Activated naive CD8-positive, alpha-beta T cell treated with anti-CD3 and anti-CD28 coated beads, Interleukin-2, amount 50 U/mL, for 24 hours (primary cell): ENCODE results near the gene PLLP.

Experiments used
- ATAC-seq: fragments of 150-1000 bp; cut with Tn5 transposase; one replicate; pipeline ENCODE4 v1.10.0; 2021
- DNase-seq: peaks from one replicate; pipeline ENCODE4 v3.0.0; 2021
- H3K27ac Mint-ChIP-seq: one replicate; pipeline ENCODE4 v1.8.0; 2021; ENCODE audit warnings: mild to moderate bottlenecking, mixed read lengths
- H3K27me3 Mint-ChIP-seq: one replicate; pipeline ENCODE4 v1.8.0; 2021; ENCODE audit warnings: mixed read lengths
- H3K36me3 Mint-ChIP-seq: one replicate; pipeline ENCODE4 v1.8.0; 2021; ENCODE audit warnings: low read depth, mixed read lengths
- H3K4me1 Mint-ChIP-seq: one replicate; pipeline ENCODE4 v1.8.0; 2021; ENCODE audit warnings: mixed read lengths
- H3K4me3 Mint-ChIP-seq: one replicate; pipeline ENCODE4 v1.8.0; 2021; ENCODE audit warnings: mild to moderate bottlenecking, moderate library complexity, mixed read lengths
- H3K9me3 Mint-ChIP-seq: one replicate; pipeline ENCODE4 v1.8.0; 2021; ENCODE audit warnings: mixed read lengths

The PLLP gene

DNA sequence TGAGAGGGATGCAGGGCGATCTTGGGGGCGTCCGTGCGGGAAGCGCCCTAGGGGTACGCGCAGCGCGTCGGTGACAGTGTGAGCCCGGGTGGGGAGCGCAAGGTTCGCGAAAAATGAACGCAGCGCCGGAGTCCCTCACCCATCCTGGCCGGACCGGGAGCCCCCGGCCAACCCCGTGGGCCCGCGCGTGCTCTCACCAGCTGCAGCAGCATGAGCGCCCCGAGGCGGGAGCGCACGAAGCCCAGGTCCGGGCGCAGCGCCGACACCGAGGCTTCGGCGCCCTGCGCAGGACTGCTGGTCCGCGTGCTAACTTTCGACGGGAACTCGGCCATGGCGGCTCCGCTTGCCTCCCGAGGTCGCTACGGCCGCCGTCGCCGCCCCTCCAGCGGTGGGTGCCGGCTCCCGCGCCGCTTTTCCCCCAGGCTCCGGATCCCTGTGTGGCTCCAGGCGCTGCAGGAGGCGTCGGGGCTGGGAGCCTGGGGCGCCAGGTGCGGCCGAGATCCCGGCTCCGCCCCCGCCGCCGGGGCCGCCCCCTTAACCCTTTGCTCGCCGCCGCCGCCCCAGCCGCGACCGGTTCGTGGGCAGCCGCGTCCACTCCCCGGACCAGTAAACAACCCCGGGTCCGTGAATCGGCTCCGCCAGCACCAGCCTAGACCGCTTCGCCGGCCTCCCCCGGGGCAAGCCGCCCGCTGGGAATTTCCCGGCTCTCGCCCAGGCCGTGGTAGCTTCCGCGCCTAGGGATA, at the start of gene PLLP:
TSS of gene PLLP (minus strand) at position 464 of the 743 bp plus-strand sequence. CDS start at position 332, 132 bp downstream.
- peak within 1 kb of the TSS; percentile 65 for H3K4me3 Mint-ChIP-seq
- DNase-seq (peak; percentile 53), ATAC-seq (peak; percentile 41)
- peaks cover 23% of the 10 kb centered on the region for H3K27me3 Mint-ChIP-seq
- no peaks in the 10 kb centered on the region for H3K9me3 Mint-ChIP-seq
- no peak within 1 kb of the TSS for H3K27ac Mint-ChIP-seq
- H3K36me3 Mint-ChIP-seq = no peaks in the 10 kb centered on the region
- H3K4me1 Mint-ChIP-seq = peaks cover 6% of the 10 kb centered on the region

DNA sequence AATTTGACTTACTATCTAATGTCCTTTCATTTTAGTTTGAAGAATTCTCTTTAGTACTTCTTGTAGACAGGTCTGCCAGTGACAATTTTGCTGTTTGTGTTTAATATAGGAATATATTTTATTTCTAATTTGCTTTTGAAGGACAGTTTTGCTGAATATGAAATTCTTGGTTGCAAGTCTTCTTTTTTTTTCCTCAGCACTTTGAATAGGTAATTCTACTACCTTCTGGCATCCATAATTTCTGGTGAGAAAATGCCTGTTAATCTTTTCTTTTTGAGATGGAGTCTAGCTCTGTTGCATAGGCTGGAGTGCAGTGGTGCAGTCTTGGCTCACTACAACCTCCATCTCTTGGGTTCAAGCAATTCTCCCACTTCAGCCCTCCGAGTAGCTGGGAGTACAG, 48.9 kb upstream of the PLLP start:
- H3K27ac Mint-ChIP-seq = no peak overlapping the region
- no peaks in the 10 kb centered on the region for H3K36me3 Mint-ChIP-seq
- peaks cover 4% of the 10 kb centered on the region for H3K4me1 Mint-ChIP-seq
- DNase-seq (no peak), ATAC-seq (no peak)
- peaks cover 6% of the 10 kb centered on the region for H3K9me3 Mint-ChIP-seq
- H3K4me3 Mint-ChIP-seq = no peak overlapping the region
- H3K27me3 Mint-ChIP-seq = peaks cover 25% of the 10 kb centered on the region

DNA sequence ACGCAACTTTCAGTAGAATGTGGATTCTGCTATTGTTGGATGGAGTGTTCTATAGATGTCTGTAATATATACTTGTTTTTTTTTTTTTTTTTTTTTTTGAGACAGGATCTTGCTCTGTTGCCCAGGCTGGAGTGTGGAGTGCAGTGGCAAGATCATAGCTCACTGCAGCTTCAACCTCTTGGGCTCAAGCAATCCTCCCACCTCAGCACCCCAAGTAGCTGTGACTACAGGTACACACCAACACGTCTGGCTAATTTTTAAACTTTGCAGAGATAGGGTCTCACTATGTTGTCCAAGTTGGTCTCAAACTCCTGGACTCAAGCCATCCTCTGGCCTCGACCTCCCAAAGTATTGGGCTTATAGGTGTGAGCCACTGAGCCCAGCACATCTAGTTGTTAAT, 46.9 kb upstream of the PLLP start:
- Mint-ChIP-seq H3K36me3 (no peaks in the 10 kb centered on the region), H3K4me3 (no peak overlapping the region), H3K9me3 (peaks cover 9% of the 10 kb centered on the region), H3K27ac (no peak overlapping the region), H3K27me3 (peaks cover 22% of the 10 kb centered on the region), H3K4me1 (peaks cover 3% of the 10 kb centered on the region)
- ATAC-seq (no peak), DNase-seq (no peak)

GRCh38 chr16:57329718-57330327, 45.4 kb upstream of the PLLP start:
- H3K4me3 Mint-ChIP-seq = no peak overlapping the region
- no peaks in the 10 kb centered on the region for H3K36me3 Mint-ChIP-seq
- peaks cover 14% of the 10 kb centered on the region for H3K27me3 Mint-ChIP-seq
- H3K4me1 Mint-ChIP-seq = peaks cover 3% of the 10 kb centered on the region
- H3K27ac Mint-ChIP-seq = no peak overlapping the region
- ATAC-seq = no peak
- peaks cover 13% of the 10 kb centered on the region for H3K9me3 Mint-ChIP-seq
- DNase-seq = no peak

- H3K27ac Mint-ChIP-seq = no peak overlapping the region
- no peak for ATAC-seq
- no peak for DNase-seq
- peaks cover 3% of the 10 kb centered on the region for H3K4me1 Mint-ChIP-seq
- H3K4me3 Mint-ChIP-seq = no peak overlapping the region
- H3K9me3 Mint-ChIP-seq = peaks cover 8% of the 10 kb centered on the region
- H3K36me3 Mint-ChIP-seq = no peaks in the 10 kb centered on the region
- H3K27me3 Mint-ChIP-seq = no peaks in the 10 kb centered on the region
Observed at GRCh38 chr16:57325458-57325857, 41.0 kb upstream of the PLLP start.

- ATAC-seq = peak; percentile 28
Observed at GRCh38 chr16:57324749-57325148, 40.3 kb upstream of the PLLP start.

DNA sequence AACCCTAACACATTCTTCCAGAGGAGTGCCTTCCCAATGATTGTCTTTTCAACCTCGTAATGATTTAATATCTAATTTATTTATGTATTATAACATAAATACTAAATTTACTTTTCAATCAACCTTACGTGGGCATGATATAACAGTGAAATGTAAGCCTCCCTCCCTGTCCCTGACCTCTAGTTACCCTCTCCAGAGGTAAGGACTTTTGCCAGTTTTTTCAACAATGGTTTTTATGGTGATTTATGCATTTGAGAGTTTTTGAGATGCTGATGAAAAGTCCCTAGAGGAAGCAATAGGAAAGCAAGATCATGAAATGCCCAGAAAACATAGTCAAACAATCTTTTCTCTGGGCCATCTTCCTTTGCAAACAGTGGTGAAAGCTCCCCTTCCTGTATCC, 35.2 kb upstream of the PLLP start:
- no peaks in the 10 kb centered on the region for H3K27me3 Mint-ChIP-seq
- H3K4me3 Mint-ChIP-seq = no peak overlapping the region

More at GRCh38 chr16:57324749-57325148, 40.3 kb upstream of the PLLP start:
- no peak for DNase-seq
- peaks cover under 1% of the 10 kb centered on the region for H3K4me1 Mint-ChIP-seq
- H3K36me3 Mint-ChIP-seq = no peaks in the 10 kb centered on the region
- no peaks in the 10 kb centered on the region for H3K27me3 Mint-ChIP-seq
- H3K4me3 Mint-ChIP-seq = no peak overlapping the region
- no peak overlapping the region for H3K27ac Mint-ChIP-seq
- peaks cover 8% of the 10 kb centered on the region for H3K9me3 Mint-ChIP-seq

GRCh38 chr16:57318240-57318970, 33.9 kb upstream of the PLLP start:
- DNase-seq (no peak), ATAC-seq (no peak)
- H3K9me3 Mint-ChIP-seq = no peaks in the 10 kb centered on the region
- no peak overlapping the region for H3K27ac Mint-ChIP-seq
- no peaks in the 10 kb centered on the region for H3K27me3 Mint-ChIP-seq
- no peak overlapping the region for H3K4me3 Mint-ChIP-seq
- peaks cover 24% of the 10 kb centered on the region for H3K4me1 Mint-ChIP-seq
- H3K36me3 Mint-ChIP-seq = no peaks in the 10 kb centered on the region

More for the DNA sequence above, 35.2 kb upstream of the PLLP start:
- ATAC-seq = no peak
- Mint-ChIP-seq H3K27ac (no peak overlapping the region), H3K36me3 (no peaks in the 10 kb centered on the region), H3K9me3 (no peaks in the 10 kb centered on the region), H3K4me1 (peaks cover 11% of the 10 kb centered on the region)
- no peak for DNase-seq

- H3K27ac Mint-ChIP-seq = no peak overlapping the region
- H3K9me3 Mint-ChIP-seq = no peaks in the 10 kb centered on the region
- H3K4me3 Mint-ChIP-seq = no peak overlapping the region
- H3K4me1 Mint-ChIP-seq = peaks cover 27% of the 10 kb centered on the region
- DNase-seq (no peak), ATAC-seq (no peak)
- no peaks in the 10 kb centered on the region for H3K36me3 Mint-ChIP-seq
- no peaks in the 10 kb centered on the region for H3K27me3 Mint-ChIP-seq
Observed at GRCh38 chr16:57316390-57317017, 32.0 kb upstream of the PLLP start.

DNA sequence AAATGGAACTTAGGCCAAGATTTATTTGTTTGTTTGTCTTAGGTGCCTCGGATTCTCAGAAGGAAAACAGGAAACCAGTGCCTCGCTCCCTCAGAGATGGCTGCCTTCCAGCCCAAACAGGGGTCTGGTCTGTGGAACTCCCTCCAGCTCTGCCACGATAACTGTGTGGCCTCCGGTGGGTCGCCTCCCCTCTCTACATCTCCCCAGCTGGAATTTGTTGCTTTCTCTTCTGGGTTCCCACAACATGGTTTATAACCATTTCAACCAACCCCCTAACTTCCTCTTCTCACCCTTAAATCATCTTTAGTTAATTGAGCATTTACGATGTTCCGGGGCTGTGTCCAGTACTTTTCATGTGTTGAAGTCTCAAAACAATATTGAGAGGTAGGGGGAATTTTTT, 30.9 kb upstream of the PLLP start:
- H3K27ac Mint-ChIP-seq = no peak overlapping the region
- no peak for ATAC-seq
- H3K9me3 Mint-ChIP-seq = no peaks in the 10 kb centered on the region
- DNase-seq = no peak
- H3K27me3 Mint-ChIP-seq = no peaks in the 10 kb centered on the region
- H3K4me1 Mint-ChIP-seq = peaks cover 27% of the 10 kb centered on the region
- no peaks in the 10 kb centered on the region for H3K36me3 Mint-ChIP-seq
- no peak overlapping the region for H3K4me3 Mint-ChIP-seq

- peak overlapping the region; percentile 53 for H3K27ac Mint-ChIP-seq
- no peak overlapping the region for H3K4me3 Mint-ChIP-seq
- DNase-seq = no peak
- H3K36me3 Mint-ChIP-seq = no peaks in the 10 kb centered on the region
- H3K27me3 Mint-ChIP-seq = peaks cover 2% of the 10 kb centered on the region
- no peaks in the 10 kb centered on the region for H3K9me3 Mint-ChIP-seq
- peaks cover 27% of the 10 kb centered on the region for H3K4me1 Mint-ChIP-seq
- ATAC-seq = peak; percentile 73
Observed at GRCh38 chr16:57314161-57314785, 29.8 kb upstream of the PLLP start.

DNA sequence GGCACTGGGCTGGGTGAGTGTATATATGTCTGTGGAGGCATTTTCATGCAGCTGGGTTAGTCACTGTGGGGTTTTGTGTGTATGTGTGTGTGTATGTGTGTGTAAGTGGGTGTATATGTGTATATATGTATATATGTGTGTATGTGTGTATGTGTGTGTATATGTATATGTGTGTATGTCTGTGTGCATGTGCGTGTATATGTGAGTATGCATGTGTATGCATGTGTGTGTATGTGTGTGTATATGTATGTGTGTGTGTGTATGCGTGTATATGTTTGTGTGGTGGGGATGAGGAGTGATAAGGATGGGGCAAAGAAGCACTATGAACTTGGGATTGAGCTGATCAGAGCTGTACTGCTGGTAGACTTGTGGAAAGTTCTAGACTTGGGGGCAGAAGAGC, 29.0 kb upstream of the PLLP start:
- ATAC-seq (no peak), DNase-seq (no peak)
- peak overlapping the region; percentile 61 for H3K27ac Mint-ChIP-seq
- H3K9me3 Mint-ChIP-seq = no peaks in the 10 kb centered on the region
- H3K36me3 Mint-ChIP-seq = no peaks in the 10 kb centered on the region
- H3K4me3 Mint-ChIP-seq = no peak overlapping the region
- H3K4me1 Mint-ChIP-seq = peaks cover 27% of the 10 kb centered on the region
- peaks cover 2% of the 10 kb centered on the region for H3K27me3 Mint-ChIP-seq

DNA sequence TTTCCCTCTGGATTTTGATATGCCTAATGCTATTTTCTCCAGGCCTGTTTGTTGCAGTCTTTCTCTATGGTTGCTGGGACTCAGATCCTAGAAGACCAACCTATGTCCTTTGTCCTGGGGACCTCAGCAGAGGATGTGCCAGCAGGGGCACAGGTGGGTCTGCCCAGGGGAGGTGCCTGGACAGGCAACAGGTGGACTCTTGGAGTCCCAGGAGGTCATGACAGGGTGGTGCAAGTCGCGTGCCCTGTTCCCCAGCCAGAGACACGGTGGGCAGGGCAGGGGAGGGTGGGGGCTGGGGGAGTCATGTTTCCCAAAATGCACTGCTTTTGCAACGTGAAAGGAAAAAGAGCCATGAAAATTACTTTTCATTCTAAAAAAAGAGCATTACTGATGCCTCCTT, 26.3 kb upstream of the PLLP start:
- Mint-ChIP-seq H3K27me3 (peaks cover 2% of the 10 kb centered on the region), H3K27ac (no peak overlapping the region), H3K4me1 (peaks cover 27% of the 10 kb centered on the region), H3K4me3 (no peak overlapping the region), H3K36me3 (no peaks in the 10 kb centered on the region), H3K9me3 (no peaks in the 10 kb centered on the region)
- no peak for ATAC-seq
- DNase-seq = no peak

- Mint-ChIP-seq H3K27ac (no peak overlapping the region), H3K4me3 (no peak overlapping the region), H3K9me3 (no peaks in the 10 kb centered on the region), H3K36me3 (no peaks in the 10 kb centered on the region), H3K27me3 (peaks cover 2% of the 10 kb centered on the region), H3K4me1 (peaks cover 11% of the 10 kb centered on the region)
- ATAC-seq (no peak), DNase-seq (no peak)
Observed at GRCh38 chr16:57308041-57308440, 23.6 kb upstream of the PLLP start.
